HG02852 (cell line): ENCODE measurements around the gene BAZ1A.

Experiments used
- ATAC-seq: cut with Tn5 transposase; IDR thresholded peaks from one replicate; pipeline ENCODE4 v1.9.1; 2021; ENCODE audit warnings: mild to moderate bottlenecking, moderate library complexity; ENCODE audit not compliant: unreplicated experiment

Gene BAZ1A

GRCh38 chr14:34723867-34724266, 151.3 kb downstream of the BAZ1A start:
- no peak for ATAC-seq

- no peak for ATAC-seq
These were observed 152.2 kb downstream of the BAZ1A start for GRCh38 chr14:34722723-34723545.

GRCh38 chr14:34721129-34721528, 154.0 kb downstream of the BAZ1A start:
- no peak for ATAC-seq

GRCh38 chr14:34718750-34719304, 156.3 kb downstream of the BAZ1A start:
- no peak for ATAC-seq

- no peak for ATAC-seq
These were observed 159.9 kb downstream of the BAZ1A start for GRCh38 chr14:34715127-34715863.

- peak; percentile 80 for ATAC-seq
These were observed 160.6 kb downstream of the BAZ1A start, which contains the start of gene CFL2 for GRCh38 chr14:34714320-34715126. Gene CFL2, minus strand, starts transcription at chr14:34714593. Its CDS starts 53 bp downstream, at chr14:34714540.

GRCh38 chr14:34713681-34714319, 161.4 kb downstream of the BAZ1A start:
- peak; percentile 16 for ATAC-seq

- ATAC-seq, result no peak
These were observed 162.0 kb downstream of the BAZ1A start for GRCh38 chr14:34713122-34713680.

- no peak for ATAC-seq
These were observed 163.1 kb downstream of the BAZ1A start for GRCh38 chr14:34711796-34712712.

GRCh38 chr14:34711169-34711568, 164.0 kb downstream of the BAZ1A start:
- peak; percentile 52 for ATAC-seq

- no peak for ATAC-seq
These were observed 164.4 kb downstream of the BAZ1A start for GRCh38 chr14:34710744-34711143.

- no peak for ATAC-seq
These were observed 165.2 kb downstream of the BAZ1A start for GRCh38 chr14:34710006-34710405.

- no peak for ATAC-seq
These were observed 167.4 kb downstream of the BAZ1A start for GRCh38 chr14:34707722-34708121.
